Vagina (tissue), 2 donors: Measurements from ENCODE around the gene SCTR. TPM values are rescaled to one million over a fixed set of nuclear protein-coding genes. Genes with fewer than 3 reads are reported as not detected.

ENCODE experiments used
- DNase-seq, 2 donors: peaks; one replicate each; pipeline ENCODE4 v3.0.0-alpha.2; 2017; ENCODE audit errors: extremely low spot score in 2 of 2
- H3K27ac ChIP-seq: fragments of 200-600 bp; sonication (generic); one replicate; pipeline ENCODE4 v1.5.1; 2019
- H3K27me3 ChIP-seq: fragments of 200-600 bp; sonication (generic); one replicate; pipeline ENCODE4 v1.5.1; 2019
- H3K36me3 ChIP-seq, 2 donors: fragments of 200-600 bp; sonication (generic); one replicate each; pipeline ENCODE4 v1.5.1; 2017 to 2019
- H3K4me1 ChIP-seq: fragments of 200-600 bp; sonication (generic); one replicate; pipeline ENCODE4 v1.5.1; 2019
- H3K4me3 ChIP-seq, 2 donors: fragments of 200-600 bp; sonication (generic); 1 replicate in 1 of 2; 2 replicates in 1 of 2; pipeline ENCODE4 v1.5.1; 2016 to 2019
- H3K9me3 ChIP-seq: fragments of 200-600 bp; sonication (generic); one replicate; pipeline ENCODE4 v1.5.1; 2019
- CTCF ChIP-seq, 3 experiments: fragments of 450-650 bp in 2 of 3; fragments of 200-600 bp in 1 of 3; sonication (generic) in 1 of 3; IDR thresholded peaks; one replicate each; pipeline ENCODE4 v1.5.1; 2017 to 2019; ENCODE audit warnings: antibody characterized with exemption in 3 of 3, mild to moderate bottlenecking in 2 of 3, moderate library complexity in 2 of 3
- POLR2A ChIP-seq, 2 donors: fragments of 450-650 bp; IDR thresholded peaks; one replicate each; pipeline ENCODE4 v1.6.1; 2017; ENCODE audit warnings: antibody characterized with exemption in 2 of 2, mild to moderate bottlenecking in 2 of 2, moderate library complexity in 2 of 2
- POLR2AphosphoS5 ChIP-seq, 2 donors: sonication (generic); formaldehyde crosslinking; IDR thresholded peaks; one replicate each; pipeline ENCODE4 v1.9.0; 2017; ENCODE audit warnings: antibody characterized with exemption in 2 of 2, mild to moderate bottlenecking in 2 of 2, low read depth in 1 of 2; ENCODE audit not compliant: insufficient read depth in 1 of 2
- intact Hi-C: fragments of 100-400 bp; cut with DNase I; formaldehyde crosslinking; loops from one replicate; pipeline ENCODE4 v1.15.1; 2023
- total RNA-seq: library from RNA; depleted of rRNA; stranded (reverse); fragments of >200 nt; gene quantifications from one replicate; pipeline ENCODE4 v1.2.3, GENCODE V29; 2016

SCTR gene
- total RNA-seq, 1 donor from 2014 or later = not detected

- intact Hi-C loops = no loop called here
- no peaks in the 10 kb centered on the region for H3K36me3 ChIP-seq
- H3K4me1 ChIP-seq = no peaks in the 10 kb centered on the region
- no peaks in the 10 kb centered on the region for H3K27me3 ChIP-seq
- H3K4me3 ChIP-seq = no peak overlapping the region
- H3K9me3 ChIP-seq = no peaks in the 10 kb centered on the region
- DNase-seq = no peak
- TF ChIP-seq POLR2A (IDR thresholded peaks at IDR 0.05) (no peak), POLR2AphosphoS5 (IDR thresholded peaks at IDR 0.05; ENCODE audit: insufficient read depth in 1 of 2, low read depth in 1 of 2) (no peak), CTCF (IDR thresholded peaks at IDR 0.05) (no peak)
- no peak overlapping the region for H3K27ac ChIP-seq
These were observed 75.7 kb downstream of the SCTR start for GRCh38 chr2:119448427-119449141.

GRCh38 chr2:119446037-119446436 lies 78.2 kb downstream of the SCTR start:
- intact Hi-C loops = no loop called here

GRCh38 chr2:119442850-119443249 lies 81.4 kb downstream of the SCTR start:
- intact Hi-C loops = no loop called here
- H3K4me1 ChIP-seq = no peaks in the 10 kb centered on the region
- TF ChIP-seq POLR2A (IDR thresholded peaks at IDR 0.05) = no peak
- TF ChIP-seq CTCF (IDR thresholded peaks at IDR 0.05) = no peak
- no peak for TF ChIP-seq POLR2AphosphoS5 (IDR thresholded peaks at IDR 0.05; ENCODE audit: insufficient read depth in 1 of 2, low read depth in 1 of 2)
- no peak overlapping the region for H3K27ac ChIP-seq
- H3K27me3 ChIP-seq = no peaks in the 10 kb centered on the region
- no peaks in the 10 kb centered on the region for H3K9me3 ChIP-seq
- no peak for DNase-seq
- no peak overlapping the region for H3K4me3 ChIP-seq
- no peaks in the 10 kb centered on the region for H3K36me3 ChIP-seq

More at GRCh38 chr2:119446037-119446436, 78.2 kb downstream of the SCTR start:
- DNase-seq = no peak
- Histone ChIP-seq H3K9me3 (no peaks in the 10 kb centered on the region), H3K4me1 (no peaks in the 10 kb centered on the region), H3K27me3 (no peaks in the 10 kb centered on the region), H3K36me3 (no peaks in the 10 kb centered on the region), H3K4me3 (no peak overlapping the region), H3K27ac (no peak overlapping the region)
- TF ChIP-seq POLR2A (IDR thresholded peaks at IDR 0.05) (no peak), CTCF (IDR thresholded peaks at IDR 0.05) (no peak), POLR2AphosphoS5 (IDR thresholded peaks at IDR 0.05; ENCODE audit: insufficient read depth in 1 of 2, low read depth in 1 of 2) (no peak)

- no peaks in the 10 kb centered on the region for H3K9me3 ChIP-seq
- no peak for DNase-seq
- intact Hi-C loops = no loop called here
- no peaks in the 10 kb centered on the region for H3K27me3 ChIP-seq
- no peaks in the 10 kb centered on the region for H3K4me1 ChIP-seq
- H3K27ac ChIP-seq = no peak overlapping the region
- TF ChIP-seq POLR2AphosphoS5 (IDR thresholded peaks at IDR 0.05; ENCODE audit: insufficient read depth in 1 of 2, low read depth in 1 of 2) (no peak), POLR2A (IDR thresholded peaks at IDR 0.05) (no peak), CTCF (IDR thresholded peaks at IDR 0.05) (no peak)
- H3K4me3 ChIP-seq = no peak overlapping the region
- no peaks in the 10 kb centered on the region for H3K36me3 ChIP-seq
These were observed 82.1 kb downstream of the SCTR start for GRCh38 chr2:119442226-119442619.
